ENCODE results near the gene ST3GAL5.

DNA sequence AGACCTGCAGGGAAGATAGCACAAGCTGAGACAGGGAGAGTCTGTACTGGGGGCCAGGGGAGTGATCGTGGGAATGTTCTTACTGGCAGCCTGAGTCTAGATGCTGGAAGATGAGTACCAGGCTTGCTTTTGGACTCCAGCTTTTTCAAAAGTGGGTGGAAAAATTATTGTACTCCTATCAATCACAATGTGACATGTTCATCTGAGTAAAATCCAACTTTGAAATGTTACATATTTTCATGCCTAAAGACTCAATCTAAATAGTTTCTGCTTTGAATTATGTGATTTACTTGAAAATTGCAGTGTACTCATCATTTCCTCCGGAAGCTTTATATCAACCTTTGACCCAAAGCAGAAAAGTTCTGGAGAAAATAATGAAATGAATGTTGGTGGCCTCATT lies 49.7 kb upstream of the ST3GAL5 start:
- TF ChIP-seq, protein P1, sequence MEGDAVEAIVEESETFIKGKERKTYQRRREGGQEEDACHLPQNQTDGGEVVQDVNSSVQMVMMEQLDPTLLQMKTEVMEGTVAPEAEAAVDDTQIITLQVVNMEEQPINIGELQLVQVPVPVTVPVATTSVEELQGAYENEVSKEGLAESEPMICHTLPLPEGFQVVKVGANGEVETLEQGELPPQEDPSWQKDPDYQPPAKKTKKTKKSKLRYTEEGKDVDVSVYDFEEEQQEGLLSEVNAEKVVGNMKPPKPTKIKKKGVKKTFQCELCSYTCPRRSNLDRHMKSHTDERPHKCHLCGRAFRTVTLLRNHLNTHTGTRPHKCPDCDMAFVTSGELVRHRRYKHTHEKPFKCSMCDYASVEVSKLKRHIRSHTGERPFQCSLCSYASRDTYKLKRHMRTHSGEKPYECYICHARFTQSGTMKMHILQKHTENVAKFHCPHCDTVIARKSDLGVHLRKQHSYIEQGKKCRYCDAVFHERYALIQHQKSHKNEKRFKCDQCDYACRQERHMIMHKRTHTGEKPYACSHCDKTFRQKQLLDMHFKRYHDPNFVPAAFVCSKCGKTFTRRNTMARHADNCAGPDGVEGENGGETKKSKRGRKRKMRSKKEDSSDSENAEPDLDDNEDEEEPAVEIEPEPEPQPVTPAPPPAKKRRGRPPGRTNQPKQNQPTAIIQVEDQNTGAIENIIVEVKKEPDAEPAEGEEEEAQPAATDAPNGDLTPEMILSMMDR (IDR thresholded peaks at IDR 0.05; ENCODE audit: low read length): no peak
- TF ChIP-seq EZH2 (optimal IDR thresholded peaks at IDR 0.05; ENCODE audit: low read depth, low read length) (no peak), EZH2phosphoT487 (IDR thresholded peaks at IDR 0.05; ENCODE audit: low read length) (no peak)
